ENCODE measurements around the gene ZNF79. TPM values are rescaled to one million over a fixed set of nuclear protein-coding genes. Genes with fewer than 3 reads are reported as not detected.
A peak's percentile ranks its signal among the peaks of the same experiment; 100 is the strongest.

ZNF79 gene
- total and polyA plus RNA-seq, 2 of the 8 experiments (the other 6 are each of a cell fraction or from before 2014, with no cell fraction given), result 2.4 to 7.4 TPM

GRCh38 chr9:127452691-127453090 lies 28.5 kb downstream of the ZNF79 start:
- Histone ChIP-seq H3K79me1 (ENCODE audit: low read depth, low read length) (peaks cover 7% of the 10 kb centered on the region; the same call in 1 of the 2 replicates), H4K20me1 (replicated peaks in 1 of 2; ENCODE audit: control insufficient read depth in 1 of 2, insufficient read depth in 2 of 2, low read length in 2 of 2) (peaks cover 16 to 22% of the 10 kb centered on the region in 2 experiments), H2BK20ac (ENCODE audit: low read length) (no peak overlapping the region), H2BK12ac (ENCODE audit: low read depth, low read length) (peak overlapping the region; percentile 29; the same call in 1 of the 2 replicates), H3K9me3 (ENCODE audit: insufficient read depth in 2 of 2, low read depth in 1 of 2, low read length in 1 of 2) (no peaks in the 10 kb centered on the region), H2BK5ac (ENCODE audit: low read depth, low read length) (0 out of 2 replicates have a peak overlapping the region, but pooled peaks have one; percentile 84), H2AK5ac (ENCODE audit: low read depth, low read length) (peak overlapping the region; percentile 24; the same call in 1 of the 2 replicates), H4K5ac (ENCODE audit: insufficient read length, low read depth, low read length) (no peak overlapping the region), H4K8ac (ENCODE audit: extremely low read depth, insufficient read depth, low read length) (no peak overlapping the region), H3K27me3 (replicated peaks in 1 of 4; ENCODE audit: control insufficient read depth in 3 of 4, extremely low read depth in 1 of 4, insufficient read depth in 3 of 4, low read length in 3 of 4) (no peaks in the 10 kb centered on the region), H2BK120ac (replicated peaks; ENCODE audit: low read depth, low read length) (no peak overlapping the region), H2BK15ac (ENCODE audit: low read length) (peak overlapping the region; percentile 9; the same call in 1 of the 2 replicates), H3K18ac (ENCODE audit: extremely low read depth, low read length) (no peak overlapping the region), H3K4me1 (replicated peaks in 1 of 4; ENCODE audit: control insufficient read depth in 3 of 4, insufficient read depth in 4 of 4, low read length in 3 of 4) (peaks cover 0 to 6% (median 4%) of the 10 kb centered on the region in 4 experiments; a peak in 4 of 7 replicates), H3K79me2 (ENCODE audit: control insufficient read depth in 1 of 2, insufficient read depth in 2 of 2, low read length in 2 of 2) (peaks cover 17 to 38% of the 10 kb centered on the region in 2 experiments), H3K4me3 (ENCODE audit: extremely low read depth in 1 of 4, insufficient read depth in 2 of 4, low read depth in 3 of 4, low read length in 4 of 4) (peak overlapping the region in 3 of 4 experiments; percentile 85 to 88 (median 87); a peak in 5 of 8 replicates), H3K23me2 (ENCODE audit: low read depth, low read length) (peaks cover 19% of the 10 kb centered on the region), H3K36me3 (ENCODE audit: control insufficient read depth in 2 of 4, insufficient read depth in 4 of 4, low read length in 3 of 4) (peaks cover 25 to 41% (median 28%) of the 10 kb centered on the region in 4 experiments), H3K23ac (ENCODE audit: insufficient read length) (no peak overlapping the region), H2AFZ (ENCODE audit: low read length) (no peak overlapping the region), H3K4ac (replicated peaks; ENCODE audit: insufficient read length, low read depth, low read length) (no peak overlapping the region), H3K4me2 (ENCODE audit: insufficient read depth in 1 of 2, low read depth in 2 of 2, low read length in 2 of 2) (peak overlapping the region; percentile 95 to 100), H3K56ac (replicated peaks; ENCODE audit: insufficient read length, low read depth, low read length) (no peak overlapping the region), H3K14ac (ENCODE audit: insufficient read length) (no peak overlapping the region), H3K9ac (replicated peaks in 1 of 4; ENCODE audit: extremely low read depth in 1 of 4, low read depth in 3 of 4, low read length in 3 of 4) (no peak overlapping the region), H3K27ac (ENCODE audit: low read depth, low read length) (no peak overlapping the region), H4K91ac (replicated peaks; ENCODE audit: insufficient read length, low read length) (peak overlapping the region; percentile 70)
- CTCF ChIA-PET (ENCODE audit: partially characterized antibody), result interaction anchor here (0.9 to 1.7 kb wide), 2 partner anchors 11 to 37 kb away, joined by 3 to 5 read pairs; no protein-coding TSS in a partner anchor
- no peak for TF ChIP-seq CHD1 (IDR thresholded peaks at IDR 0.05; ENCODE audit: low read depth, low read length)
- FAIRE-seq (no peak), DNase-seq (ENCODE audit: low read depth in 1 of 2, low spot score in 2 of 2) (no peak)
- POLR2A ChIA-PET (ENCODE audit: partially characterized antibody), result interaction anchor here (0.9 to 9.0 kb wide), 9 partner anchors 9 to 511 kb away, joined by 4 to 125 read pairs (median 9); partner anchors contain the start of gene SLC2A8
- WGBS, 2 experiments (ENCODE audit: extremely low coverage in 1 of 2, insufficient coverage in 1 of 2, insufficient read length in 1 of 2, insufficient replicate concordance in 2 of 2, low coverage in 1 of 2, low lambda C conversion rate in 2 of 2, missing lambda C conversion rate in 1 of 2), result 69% methylated on average over 4 of the region's 4 CpGs; no CpG with 5 or more reads in 1 of the 2 experiments

All from H1 (cell line).